22Rv1 (cell line): ENCODE results near the gene UGT1A6.
"Not testable (repeated sequence)": the region's sequence is repeated elsewhere in the genome, so short reads cannot be mapped to it uniquely, and the experiment has no call there.

Experiments
- H3K27ac ChIP-seq: fragments of 450-650 bp; 2 replicates; pipeline ENCODE4 v1.5.1; 2017
- CTCF ChIP-seq: fragments of 450-650 bp; IDR thresholded peaks from 2 replicates; pipeline ENCODE4 v1.5.1; 2017; ENCODE audit warnings: mild to moderate bottlenecking
- ZFX ChIP-seq: fragments of 450-650 bp; IDR thresholded peaks from 2 replicates; pipeline ENCODE4 v1.6.1; 2017; ENCODE audit warnings: antibody characterized with exemption, borderline replicate concordance

UGT1A6 gene

GRCh38 chr2:233692648-233693047 lies at the start of gene UGT1A6:
Gene UGT1A6, plus strand, starts transcription at chr2:233692890. Its CDS starts 115 bp downstream, at chr2:233693005.
- no peak for TF ChIP-seq CTCF
- no peak for TF ChIP-seq ZFX
- H3K27ac ChIP-seq: no peak within 1 kb of the TSS

GRCh38 chr2:233643128-233643527 lies 49.6 kb upstream of the UGT1A6 start:
- H3K27ac ChIP-seq: no peak overlapping the region
- TF ChIP-seq ZFX (no peak), CTCF (peak; percentile 46)

GRCh38 chr2:233646033-233646432 lies 46.7 kb upstream of the UGT1A6 start:
- not testable (repeated sequence) for H3K27ac ChIP-seq

GRCh38 chr2:233650981-233651380 lies 41.7 kb upstream of the UGT1A6 start:
- TF ChIP-seq CTCF (no peak), ZFX (no peak)
- H3K27ac ChIP-seq: no peak overlapping the region

- no peak for TF ChIP-seq ZFX
- TF ChIP-seq CTCF: no peak
- H3K27ac ChIP-seq: no peak overlapping the region
Measured at GRCh38 chr2:233651430-233651829, 41.3 kb upstream of the UGT1A6 start.

GRCh38 chr2:233654501-233654900 lies 38.2 kb upstream of the UGT1A6 start:
- H3K27ac ChIP-seq: no peak overlapping the region

GRCh38 chr2:233655043-233655442 lies 37.6 kb upstream of the UGT1A6 start:
- no peak overlapping the region for H3K27ac ChIP-seq
- no peak for TF ChIP-seq ZFX
- no peak for TF ChIP-seq CTCF

More at GRCh38 chr2:233654501-233654900, 38.2 kb upstream of the UGT1A6 start:
- TF ChIP-seq ZFX: no peak
- TF ChIP-seq CTCF: no peak

- H3K27ac ChIP-seq: not testable (repeated sequence)
Measured at GRCh38 chr2:233655943-233656342, 36.7 kb upstream of the UGT1A6 start.

- TF ChIP-seq CTCF (no peak), ZFX (no peak)
- H3K27ac ChIP-seq: no peak overlapping the region
Measured at GRCh38 chr2:233656443-233656842, 36.2 kb upstream of the UGT1A6 start.
